ENCODE data around the gene GPR27.

GPR27 gene

GRCh38 chr3:71791634-71792033 lies 38.0 kb downstream of the GPR27 start:
- DNase-seq (ENCODE audit: low read depth): peak; percentile 2
- no peak for TF ChIP-seq CTCF (conservative IDR thresholded peaks at IDR 0.05; ENCODE audit: low read depth, low read length)
- no peak overlapping the region for H3K4me3 ChIP-seq (ENCODE audit: low read depth, low read length)

- TF ChIP-seq CTCF (conservative IDR thresholded peaks at IDR 0.05; ENCODE audit: low read depth, low read length): no peak
- DNase-seq (ENCODE audit: low read depth): no peak
These were observed 42.6 kb downstream of the GPR27 start for GRCh38 chr3:71796290-71796689.

DNA sequence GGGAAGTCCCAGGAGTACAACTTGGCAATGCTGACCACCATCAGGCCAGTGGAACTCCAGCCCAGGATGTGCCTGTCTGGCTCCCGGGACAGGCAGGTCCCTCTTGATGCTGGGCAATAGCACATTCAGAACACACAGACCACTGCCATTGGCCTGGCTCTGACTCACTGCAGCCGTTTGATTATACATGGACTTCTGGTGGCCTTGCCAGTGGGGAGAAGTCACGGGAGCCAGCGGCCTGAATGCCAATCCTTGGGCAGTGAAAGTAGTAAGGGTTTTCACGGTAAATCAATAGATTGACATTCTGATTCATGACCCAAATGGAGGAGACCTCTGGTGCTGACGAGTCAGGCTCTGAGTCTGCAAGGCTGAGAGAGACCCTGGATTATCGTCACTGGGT lies 43.8 kb downstream of the GPR27 start:
- H3K4me3 ChIP-seq (ENCODE audit: low read depth, low read length): no peak overlapping the region
- DNase-seq (ENCODE audit: low read depth): no peak
- TF ChIP-seq CTCF (conservative IDR thresholded peaks at IDR 0.05; ENCODE audit: low read depth, low read length): no peak

More at GRCh38 chr3:71796290-71796689, 42.6 kb downstream of the GPR27 start:
- H3K4me3 ChIP-seq (ENCODE audit: low read depth, low read length): no peak overlapping the region

DNA sequence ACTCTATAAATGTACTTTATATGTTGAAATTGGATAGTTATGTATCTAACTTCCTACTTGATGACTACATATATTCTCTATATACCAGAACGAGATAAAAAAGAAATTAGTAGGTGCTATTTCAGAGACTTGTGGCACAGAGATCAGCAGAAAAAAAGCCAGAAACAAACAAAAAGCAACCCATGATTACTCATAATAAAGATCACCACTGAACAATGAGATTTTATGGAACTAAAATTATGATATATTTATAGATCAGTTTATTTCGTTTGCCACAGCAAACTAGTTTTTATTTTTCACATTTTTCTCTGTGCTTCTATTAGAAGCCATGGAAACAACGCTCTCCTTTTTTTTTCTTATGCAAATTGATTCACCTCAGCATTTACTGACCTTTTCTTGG lies 46.4 kb downstream of the GPR27 start:
- TF ChIP-seq CTCF (conservative IDR thresholded peaks at IDR 0.05; ENCODE audit: low read depth, low read length): no peak
- DNase-seq (ENCODE audit: low read depth): no peak
- H3K4me3 ChIP-seq (ENCODE audit: low read depth, low read length): no peak overlapping the region

DNA sequence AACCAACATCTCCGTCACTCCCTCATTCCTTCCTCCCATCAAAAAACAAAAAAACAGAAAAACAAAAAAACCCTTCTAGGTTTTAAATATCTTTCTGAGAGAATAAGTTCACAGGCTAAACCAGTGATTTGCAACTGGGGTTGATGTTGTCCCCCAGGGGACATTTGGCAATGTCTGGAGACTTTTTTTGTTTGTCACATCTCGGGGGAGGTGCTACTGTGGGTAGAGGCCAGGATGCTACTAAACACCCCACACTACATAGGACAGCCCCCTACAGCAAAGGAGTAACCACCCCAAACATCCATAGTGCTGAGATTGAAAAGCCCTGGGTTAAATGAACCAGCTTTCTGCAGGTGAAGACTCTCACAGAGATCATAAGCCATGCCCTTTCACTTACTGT lies 48.3 kb downstream of the GPR27 start:
- DNase-seq (ENCODE audit: low read depth): no peak
- no peak for TF ChIP-seq CTCF (conservative IDR thresholded peaks at IDR 0.05; ENCODE audit: low read depth, low read length)
- H3K4me3 ChIP-seq (ENCODE audit: low read depth, low read length): no peak overlapping the region

GRCh38 chr3:71803248-71803647 lies 49.6 kb downstream of the GPR27 start:
- no peak for TF ChIP-seq CTCF (conservative IDR thresholded peaks at IDR 0.05; ENCODE audit: low read depth, low read length)
- no peak for DNase-seq (ENCODE audit: low read depth)
- no peak overlapping the region for H3K4me3 ChIP-seq (ENCODE audit: low read depth, low read length)

DNA sequence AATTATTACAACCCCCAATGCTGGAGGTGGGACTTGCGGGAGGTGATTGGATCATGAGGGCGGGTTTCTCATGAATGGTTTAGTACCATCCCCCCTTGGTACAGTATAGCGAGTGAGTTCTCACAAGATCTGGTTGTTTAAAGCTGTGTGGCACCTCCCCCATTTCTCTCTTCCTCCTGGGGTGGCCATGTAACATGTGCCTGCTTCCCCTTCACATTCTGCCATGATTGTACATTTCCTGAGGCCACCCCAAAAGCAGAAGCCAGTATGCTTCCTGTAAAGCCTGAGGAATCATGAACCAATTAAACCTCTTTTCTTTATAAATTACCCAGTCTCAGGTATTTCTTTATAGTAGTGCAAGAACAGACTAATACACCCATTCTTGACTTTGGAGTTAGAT lies 51.5 kb downstream of the GPR27 start:
- no peak for TF ChIP-seq CTCF (conservative IDR thresholded peaks at IDR 0.05; ENCODE audit: low read depth, low read length)
- no peak overlapping the region for H3K4me3 ChIP-seq (ENCODE audit: low read depth, low read length)
- DNase-seq (ENCODE audit: low read depth): no peak

Measured in choroid plexus epithelial cell (primary cell).